ENCODE data around the gene SEMA5A.

GRCh38 chr5:9451037-9451436, 94.8 kb downstream of the SEMA5A start:
- TF ChIP-seq CTCF (IDR thresholded peaks at IDR 0.05) (no peak), POLR2AphosphoS5 (IDR thresholded peaks at IDR 0.05) (no peak)

Measured in breast epithelium (tissue), 3 donors.